SK-N-DZ (cell line): Measurements from ENCODE around the gene CCDC63.
"Not testable (repeated sequence)": the region's sequence is repeated elsewhere in the genome, so short reads cannot be mapped to it uniquely, and the experiment has no call there.

Experiments used
- DNase-seq: peaks from one replicate; pipeline ENCODE4 v3.0.0-alpha.2; 2015; ENCODE audit warnings: low spot score

Gene CCDC63

DNA sequence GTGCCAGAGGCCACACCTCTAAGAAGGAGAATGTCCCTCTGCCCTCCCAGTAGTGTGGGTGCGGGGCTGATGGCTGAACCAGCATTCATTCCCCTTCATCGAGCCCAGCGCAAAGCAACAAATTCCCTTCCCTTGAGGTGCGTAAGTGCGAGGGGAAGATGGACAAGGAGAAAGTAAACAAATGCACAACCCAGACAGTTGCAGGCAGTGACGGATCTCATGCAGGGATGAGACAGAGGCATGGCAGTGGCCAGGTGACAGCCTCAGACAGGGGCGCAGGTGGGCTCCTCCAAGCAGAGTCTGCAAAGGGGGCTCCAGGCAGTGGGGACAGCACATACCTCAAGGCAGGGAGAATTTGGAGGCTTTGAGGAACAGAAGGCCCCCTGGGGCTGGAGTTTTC, 75.9 kb downstream of the CCDC63 start:
- DNase-seq: no peak

DNA sequence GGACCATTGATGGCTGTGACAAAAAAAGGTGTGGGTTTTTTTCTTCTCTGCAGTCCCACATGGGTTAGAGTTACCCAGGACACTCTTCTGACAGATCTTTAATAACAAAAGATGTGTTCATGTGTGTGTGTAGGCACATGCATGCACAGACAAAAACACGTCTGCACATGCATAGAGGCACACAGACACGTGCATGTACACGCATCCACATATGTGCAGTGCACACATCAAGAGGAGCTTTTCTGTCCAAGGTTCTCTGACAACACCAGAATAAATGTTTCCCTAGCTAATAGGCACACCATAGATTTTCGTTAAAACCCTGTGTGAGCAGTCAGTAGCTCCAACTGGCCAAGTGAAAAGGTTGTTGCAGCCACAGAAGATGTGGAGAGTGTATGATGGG, 76.4 kb downstream of the CCDC63 start:
- no peak for DNase-seq

DNA sequence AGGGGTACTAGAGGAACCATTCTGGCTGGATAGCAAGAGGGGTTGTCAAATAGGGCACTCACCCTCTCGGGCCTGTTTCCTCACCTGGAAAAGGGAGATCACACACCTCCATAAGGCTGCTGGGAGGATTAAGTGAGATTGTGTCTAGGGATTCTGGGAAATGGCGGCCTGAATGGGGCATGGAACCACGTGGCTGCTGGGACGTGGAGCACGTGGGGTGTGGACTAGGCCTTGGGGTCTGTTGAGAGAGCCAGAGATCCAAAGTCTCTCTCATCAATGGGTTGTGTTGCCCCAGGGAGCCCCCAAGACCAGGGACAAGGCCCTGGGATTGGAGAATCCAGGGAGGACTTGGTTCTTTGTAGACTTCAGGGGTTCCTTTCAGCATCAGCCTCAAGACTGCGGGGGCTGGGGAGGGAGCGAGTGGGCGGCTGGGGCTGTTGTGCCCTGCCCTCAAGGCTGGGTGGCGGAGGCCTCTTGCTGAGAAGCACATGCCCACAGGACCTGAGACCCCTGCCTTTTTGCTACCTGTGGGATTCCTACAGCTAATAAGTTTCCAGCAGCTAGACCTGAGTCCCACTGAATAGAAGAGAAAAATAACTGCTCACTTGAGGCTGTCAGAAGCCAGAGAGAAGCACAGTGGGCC, 77.0 kb downstream of the CCDC63 start:
- no peak for DNase-seq

DNA sequence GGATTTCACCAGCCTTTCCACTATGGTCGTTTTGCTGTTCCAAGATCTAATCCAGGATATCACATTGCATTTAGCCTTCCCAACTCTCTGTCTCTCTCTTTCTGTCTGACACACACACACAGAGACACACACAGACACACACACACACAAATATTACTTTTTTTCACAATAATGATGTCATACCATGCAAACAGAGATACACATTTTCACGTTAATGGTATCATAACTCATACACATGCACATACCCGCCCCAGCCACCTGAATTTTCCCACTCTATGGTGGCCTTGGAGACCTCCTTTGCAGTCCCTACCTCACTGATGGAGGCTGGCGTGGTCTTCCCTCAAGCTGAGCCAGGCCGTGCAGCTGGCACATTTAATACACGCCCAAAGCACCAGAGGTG, 80.8 kb downstream of the CCDC63 start:
- DNase-seq: no peak

DNA sequence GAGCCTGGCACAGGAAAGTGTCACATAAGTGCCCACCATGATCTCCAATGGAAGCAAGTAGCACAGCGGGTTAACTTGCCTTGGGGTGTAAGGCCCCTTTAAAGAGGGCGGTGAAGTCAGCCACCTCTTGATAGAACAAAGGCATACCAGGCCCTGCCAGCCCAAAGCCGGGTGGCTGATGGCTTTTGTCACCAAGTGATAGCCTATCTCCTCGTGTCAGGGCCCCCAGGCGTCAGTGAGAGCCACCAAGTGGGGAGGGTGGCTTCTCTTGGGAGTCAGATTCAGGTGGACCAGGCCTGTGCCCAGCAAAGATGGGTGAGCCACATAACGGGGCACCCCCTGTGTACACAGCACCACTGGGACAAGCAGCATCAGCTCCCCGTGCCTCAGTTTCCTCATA, 81.9 kb downstream of the CCDC63 start:
- no peak for DNase-seq

DNA sequence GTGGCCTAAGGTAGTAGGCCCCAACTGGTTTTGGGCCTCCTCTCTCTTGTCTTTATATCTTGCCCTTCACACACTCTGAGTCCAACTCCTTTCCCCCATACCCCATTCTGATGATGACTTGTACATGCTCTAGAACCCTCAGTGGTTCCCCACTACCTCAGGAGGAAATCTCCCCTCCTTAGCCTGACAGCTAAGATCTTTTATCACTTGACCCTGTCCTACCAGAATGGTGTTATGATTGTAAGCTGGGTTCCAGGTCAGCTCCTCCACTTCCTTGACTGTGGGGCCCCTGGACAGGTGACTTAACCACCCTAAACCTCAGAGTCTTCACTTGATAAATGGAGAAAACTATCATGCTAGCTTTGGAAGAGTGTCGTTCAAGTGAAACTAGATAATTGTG, 83.0 kb downstream of the CCDC63 start:
- DNase-seq: no peak

DNA sequence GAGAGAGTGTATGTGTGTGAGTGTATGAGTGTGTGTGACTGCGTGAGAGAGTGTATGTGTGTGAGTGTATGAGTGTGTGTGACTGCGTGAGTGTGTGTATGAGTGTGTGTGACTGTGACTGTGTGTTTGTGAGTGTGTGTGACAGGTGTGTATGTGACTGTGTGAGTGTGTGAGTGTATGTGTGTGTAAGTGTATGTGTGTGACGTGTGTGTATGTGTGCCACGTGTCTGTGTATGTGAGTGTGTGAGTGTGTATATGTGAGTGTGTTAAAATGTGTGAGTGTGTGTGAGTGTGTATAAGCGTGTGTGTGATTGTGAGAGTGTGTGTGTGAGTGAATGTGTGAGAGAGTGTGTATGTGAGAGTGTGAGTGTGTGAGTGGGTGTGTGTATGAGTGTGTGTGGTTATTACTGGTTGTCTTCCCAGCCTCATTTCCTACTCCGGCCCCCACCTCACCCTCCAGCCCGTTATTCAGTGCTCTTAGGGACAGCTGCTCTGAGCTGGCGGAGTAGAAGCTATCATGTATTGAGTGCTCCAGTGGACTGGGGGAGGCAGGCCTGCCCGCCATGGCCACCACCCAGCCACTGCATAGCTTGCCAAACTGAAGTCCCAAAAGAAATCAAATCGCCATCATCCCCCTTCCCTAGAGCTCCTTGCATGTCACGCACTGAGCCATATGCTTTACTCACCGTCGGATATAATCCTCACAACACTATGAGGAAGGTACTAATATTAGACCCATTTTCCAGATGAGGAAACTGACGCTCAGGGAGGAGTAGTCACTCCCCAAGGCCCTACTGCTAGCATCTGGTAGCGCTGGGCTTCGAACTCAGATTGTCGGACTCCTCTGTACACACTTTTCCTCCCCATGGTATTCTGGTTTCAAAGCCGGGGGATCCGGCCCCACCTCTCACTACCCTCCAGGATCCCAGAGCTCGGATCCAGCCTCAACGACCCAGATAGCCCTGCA, 83.8 kb downstream of the CCDC63 start:
- DNase-seq: no peak

DNA sequence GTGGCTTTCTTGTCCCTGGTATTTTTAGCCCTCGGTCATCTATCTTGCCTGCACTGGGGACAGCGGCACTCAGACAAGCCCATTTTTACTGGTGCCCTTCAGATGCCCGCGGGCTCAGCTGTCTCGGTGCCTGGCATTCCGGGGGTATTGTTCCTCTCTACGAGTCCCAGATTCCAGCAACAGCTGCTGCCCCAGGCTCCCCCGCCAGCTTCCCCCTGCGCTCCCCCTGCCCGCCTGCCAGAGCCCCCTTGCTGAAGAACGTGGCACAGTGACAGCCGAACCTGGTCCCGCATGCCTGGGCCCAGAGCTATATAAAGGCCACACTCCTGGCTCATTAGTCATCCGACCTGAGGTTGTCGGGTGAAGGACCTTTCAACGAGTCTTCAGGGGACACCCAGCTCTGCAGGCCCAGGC, 84.5 kb downstream of the CCDC63 start:
- DNase-seq: no peak

DNA sequence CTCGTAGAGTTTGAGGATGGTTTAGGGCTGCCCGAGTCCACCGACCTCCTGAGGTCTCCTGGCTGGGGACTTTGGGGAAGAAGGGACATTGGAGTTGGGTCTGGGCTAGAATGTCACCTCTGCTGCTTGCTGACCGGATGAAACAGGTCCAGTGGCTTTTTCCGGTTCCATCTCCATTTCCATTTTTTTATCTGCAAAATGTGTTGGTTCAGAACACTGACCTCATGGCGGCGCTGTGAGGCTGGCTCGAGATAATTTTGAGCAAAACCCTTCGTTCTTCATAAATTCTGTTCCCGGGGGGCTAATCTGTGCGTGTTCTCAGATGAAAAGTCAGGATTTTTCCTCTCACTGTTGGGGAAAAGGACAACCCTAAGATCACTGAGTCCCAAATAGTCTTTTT, 85.3 kb downstream of the CCDC63 start:
- no peak for DNase-seq

DNA sequence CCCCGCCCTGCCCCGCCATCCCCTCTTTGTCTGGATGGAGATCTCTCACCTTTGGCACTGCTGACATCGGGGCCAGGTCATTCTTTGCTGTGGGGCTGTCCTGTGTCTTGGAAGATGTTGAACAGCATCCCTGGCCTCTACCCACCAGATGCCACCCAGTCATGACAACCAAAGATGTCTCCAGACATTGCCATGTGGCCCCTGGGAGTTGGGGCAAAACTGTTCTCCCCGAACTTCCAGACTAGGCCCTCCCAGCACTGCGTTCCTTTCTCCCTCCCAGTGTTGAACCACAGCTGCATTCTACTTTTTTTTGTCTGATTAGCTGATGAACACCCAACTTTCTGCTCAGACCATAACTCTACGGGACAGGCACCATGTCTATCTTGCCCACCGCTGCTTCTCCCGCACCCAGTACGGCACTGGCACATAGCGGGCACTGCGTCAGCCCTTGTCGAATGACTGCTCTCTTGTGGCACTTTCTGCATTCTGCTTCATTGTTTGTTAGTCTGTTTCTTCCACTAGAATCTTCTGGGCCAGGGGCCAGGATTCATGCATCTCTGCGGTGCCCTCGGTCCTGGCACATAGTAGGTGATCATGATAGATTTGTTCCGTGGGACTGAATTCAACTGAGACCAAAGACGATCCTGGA, 86.7 kb downstream of the CCDC63 start:
- no peak for DNase-seq

DNA sequence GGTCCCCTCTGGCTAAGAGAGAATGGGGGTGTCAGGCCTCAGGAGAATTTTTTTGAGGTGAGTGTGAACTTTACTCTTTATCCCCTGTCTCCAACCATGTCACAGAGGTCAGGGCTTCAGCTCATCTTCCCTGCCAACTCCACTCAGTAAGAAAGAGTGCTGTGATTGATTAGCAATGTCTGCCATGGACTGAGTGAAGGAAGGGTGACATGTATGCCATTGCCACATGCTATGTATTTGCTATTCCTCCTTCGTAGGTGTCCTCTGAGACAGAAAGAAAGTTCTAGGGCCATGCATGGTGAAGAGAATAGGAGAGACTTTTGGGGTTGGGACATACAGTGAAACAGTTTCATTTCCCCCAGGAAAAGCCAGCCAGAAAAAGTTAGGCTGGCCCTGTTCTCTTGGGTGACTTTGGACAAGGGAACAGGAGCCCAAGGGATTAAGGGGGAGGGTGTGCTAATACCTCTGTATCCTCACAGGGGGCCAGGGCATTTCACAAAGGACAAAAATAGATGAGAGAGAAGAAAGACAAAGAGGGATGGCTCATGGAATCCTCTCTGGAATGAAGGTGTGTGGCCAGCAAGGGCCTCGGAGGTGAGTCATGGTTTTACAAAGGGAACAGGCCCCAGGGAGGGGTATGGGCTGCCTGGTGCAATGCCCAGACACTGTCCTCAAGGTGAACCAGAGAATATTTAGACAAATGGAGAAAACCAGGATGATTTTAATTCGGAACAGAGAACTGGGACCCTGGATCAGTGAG, 87.5 kb downstream of the CCDC63 start:
- DNase-seq: no peak

DNA sequence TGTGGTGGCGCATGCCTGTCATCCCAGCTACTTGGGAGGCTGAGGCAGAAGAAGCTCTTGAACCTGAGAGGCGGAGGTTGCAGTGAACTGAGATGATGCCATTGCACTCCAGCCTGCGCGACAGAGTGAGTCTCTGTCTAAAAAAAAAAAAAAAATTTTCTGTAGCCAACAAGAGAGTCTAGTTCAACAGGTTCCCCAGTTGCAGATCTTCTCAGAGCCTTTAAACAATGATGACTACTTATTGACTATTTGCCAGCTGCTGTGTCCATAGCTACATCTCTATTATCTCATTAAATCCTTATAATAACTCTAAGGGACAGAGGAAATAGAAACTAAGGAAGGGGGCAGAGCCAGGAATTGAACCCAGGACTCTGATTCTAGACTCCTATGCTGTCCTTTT, 88.8 kb downstream of the CCDC63 start:
- no peak for DNase-seq

DNA sequence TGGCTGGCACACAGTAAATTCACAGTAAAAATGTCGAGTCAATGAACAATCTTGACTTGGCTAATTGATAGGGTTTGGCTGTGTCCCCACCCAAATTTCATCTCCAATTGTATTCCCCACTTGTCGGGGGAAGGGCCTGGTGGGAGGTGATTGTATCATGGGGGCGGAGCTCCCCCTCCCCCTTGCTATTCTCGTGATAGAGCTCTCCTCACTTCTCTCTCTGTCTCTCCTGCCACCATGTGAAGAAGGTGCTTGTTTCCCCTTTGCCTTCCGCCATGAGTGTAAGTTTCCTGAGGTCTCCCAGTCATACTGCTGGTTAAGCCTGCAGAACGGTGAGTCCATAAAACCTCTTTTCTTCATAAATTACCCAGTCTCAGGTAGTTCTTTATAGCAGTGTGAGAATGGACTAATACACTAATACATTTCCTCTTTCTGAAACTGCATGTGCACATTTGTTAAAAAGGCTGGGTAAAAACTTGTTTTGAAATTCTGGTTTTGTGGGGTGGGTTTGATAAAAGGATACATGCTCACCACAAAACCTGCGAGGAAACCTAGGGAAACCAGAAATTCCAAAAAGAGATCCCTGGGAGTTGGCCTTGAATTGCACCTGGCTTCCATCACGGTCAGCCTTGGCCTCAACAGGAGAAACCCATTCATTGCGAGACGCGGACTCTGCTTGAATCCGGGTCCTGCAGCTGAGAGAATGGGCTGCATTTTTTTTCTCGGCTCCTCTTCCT, 89.7 kb downstream of the CCDC63 start:
- DNase-seq: no peak

DNA sequence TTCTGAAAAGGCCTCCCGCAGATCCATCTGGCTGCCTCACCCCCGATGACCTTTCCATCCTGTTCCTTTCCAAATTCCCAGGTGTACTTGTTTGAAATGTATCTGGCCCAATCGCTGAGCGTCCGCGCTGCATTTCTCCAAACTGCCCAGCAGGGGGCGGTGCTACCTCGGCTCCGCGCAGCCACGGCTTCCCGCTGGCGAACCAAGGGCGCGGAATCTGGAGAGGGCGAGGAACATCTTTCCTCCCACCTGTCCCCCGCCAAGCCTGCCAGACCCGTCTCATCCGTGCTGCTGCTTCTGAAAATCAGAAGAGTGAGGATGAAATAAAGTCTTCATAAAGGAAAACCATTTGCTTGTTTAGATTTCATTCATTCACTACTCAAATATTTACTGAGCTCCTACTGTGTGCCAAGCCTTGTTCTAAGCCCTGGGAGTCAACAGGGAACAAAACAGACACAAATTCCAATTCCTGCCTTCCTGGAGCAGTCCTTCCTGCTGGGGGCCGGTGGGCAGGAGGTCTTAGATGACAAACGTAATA, 90.4 kb downstream of the CCDC63 start:
- peak; percentile 60 for DNase-seq

DNA sequence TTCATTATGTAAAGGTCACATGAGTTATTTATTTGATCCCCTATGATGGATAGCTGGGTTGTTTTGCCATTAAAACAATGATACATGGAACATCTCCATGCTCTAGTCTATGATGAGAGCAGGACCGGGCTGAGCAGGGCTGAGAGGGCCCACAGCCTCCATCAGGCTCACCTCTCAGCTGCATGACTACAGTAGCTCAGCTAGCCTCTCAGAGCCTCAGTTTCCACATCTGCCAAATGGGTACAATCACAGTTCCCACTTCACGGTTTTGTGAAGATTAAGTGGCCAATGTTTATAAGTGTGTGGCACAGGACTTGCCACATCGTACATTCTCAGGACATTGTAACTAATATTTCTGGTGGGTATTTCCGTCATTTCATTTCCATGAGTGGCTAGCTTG, 93.5 kb downstream of the CCDC63 start:
- no peak for DNase-seq

DNA sequence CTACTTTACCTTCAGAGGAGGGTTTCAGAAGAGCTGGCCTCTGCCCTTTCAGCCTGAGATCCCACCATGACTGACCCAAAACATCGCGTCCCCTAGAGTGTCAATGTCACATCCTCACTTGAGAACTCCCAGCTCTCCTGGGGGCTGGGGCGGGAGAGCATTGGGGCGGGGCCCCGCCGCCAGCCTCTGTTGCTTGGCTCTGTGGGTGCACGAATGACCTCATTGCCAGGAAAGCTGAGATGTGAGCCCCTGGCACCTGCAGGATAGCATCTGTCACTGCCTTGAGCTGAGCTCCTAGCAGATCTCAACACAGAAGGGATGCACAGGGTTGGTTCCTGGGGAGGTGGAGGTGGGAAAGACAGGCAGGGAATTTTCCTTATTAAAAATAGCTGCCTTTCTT, 94.1 kb downstream of the CCDC63 start:
- no peak for DNase-seq

DNA sequence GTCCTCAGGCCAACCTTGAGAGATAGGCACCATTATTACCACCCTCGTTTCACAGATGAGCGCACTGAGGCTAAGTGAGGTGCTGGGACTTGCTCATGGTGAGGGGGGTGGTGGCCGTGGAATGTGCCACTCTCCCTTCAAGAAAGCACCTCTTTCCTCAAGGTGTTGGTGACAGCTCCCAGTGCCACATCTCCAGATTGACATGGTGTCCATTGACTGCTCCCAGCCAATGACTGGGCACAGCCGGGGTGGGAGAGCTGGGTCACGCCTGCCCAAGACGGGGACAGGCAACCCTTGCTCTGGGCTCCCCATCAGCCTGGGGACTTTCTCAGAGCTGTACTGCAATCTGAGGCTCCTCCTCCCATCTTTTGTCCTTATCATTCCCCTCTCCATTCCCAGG, 94.6 kb downstream of the CCDC63 start:
- DNase-seq: no peak

DNA sequence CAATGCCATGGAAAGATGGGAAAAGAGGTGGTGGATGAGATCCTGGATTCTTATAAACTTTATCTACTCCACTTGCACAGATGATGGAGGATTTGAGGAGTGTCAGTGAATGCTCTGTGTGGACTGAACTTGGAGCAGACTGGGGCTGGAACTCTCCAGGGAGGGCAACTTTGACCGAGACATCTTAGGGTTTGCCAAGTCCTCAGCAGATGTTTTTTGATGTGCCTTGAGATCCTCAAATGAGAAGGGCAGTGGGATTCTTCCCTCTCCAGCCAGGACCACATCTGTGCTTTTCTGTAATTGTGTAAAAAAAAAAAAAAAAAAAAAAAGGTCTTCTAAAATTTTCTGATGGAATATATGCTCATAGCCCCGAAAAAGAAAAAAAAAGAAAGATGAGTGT, 96.6 kb downstream of the CCDC63 start:
- DNase-seq: no peak

DNA sequence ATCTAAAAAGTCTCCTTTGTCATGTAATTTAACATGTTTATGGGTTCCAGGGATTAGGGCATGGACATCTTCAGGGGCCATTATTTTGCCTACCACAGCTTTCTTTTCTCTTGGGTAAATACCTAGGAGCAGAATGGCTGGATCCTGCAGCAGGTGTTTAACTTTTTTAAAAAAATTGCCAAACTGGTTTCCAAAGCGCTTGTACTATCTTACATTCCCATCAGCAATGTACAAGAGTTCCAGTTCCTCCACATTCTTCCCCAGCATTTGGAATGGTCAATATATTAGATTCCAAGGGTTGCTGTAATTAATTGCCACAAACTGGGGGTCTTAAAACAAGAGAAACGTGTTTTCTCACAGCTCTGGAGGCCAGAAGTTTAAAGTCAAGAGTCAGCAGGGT, 101.3 kb downstream of the CCDC63 start:
- no peak for DNase-seq

DNA sequence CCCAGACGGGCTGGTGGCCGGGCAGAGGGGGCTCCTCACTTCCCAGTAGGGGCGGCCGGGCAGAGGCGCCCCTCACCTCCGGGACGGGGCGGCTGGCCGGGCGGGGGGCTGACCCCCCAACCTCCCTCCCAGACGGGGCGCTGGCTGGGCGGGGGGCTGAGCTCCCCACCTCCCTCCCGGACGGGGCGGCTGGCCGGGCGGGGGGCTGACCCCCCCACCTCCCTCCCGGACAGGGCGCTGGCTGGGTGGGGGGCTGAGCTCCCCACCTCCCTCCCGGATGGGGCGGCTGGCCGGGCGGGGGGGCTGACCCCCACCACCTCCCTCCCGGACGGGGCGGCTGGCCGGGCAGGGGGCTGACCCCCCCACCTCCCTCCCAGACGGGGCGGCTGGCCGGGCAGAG, 103.7 kb downstream of the CCDC63 start:
- DNase-seq: not testable (repeated sequence)

DNA sequence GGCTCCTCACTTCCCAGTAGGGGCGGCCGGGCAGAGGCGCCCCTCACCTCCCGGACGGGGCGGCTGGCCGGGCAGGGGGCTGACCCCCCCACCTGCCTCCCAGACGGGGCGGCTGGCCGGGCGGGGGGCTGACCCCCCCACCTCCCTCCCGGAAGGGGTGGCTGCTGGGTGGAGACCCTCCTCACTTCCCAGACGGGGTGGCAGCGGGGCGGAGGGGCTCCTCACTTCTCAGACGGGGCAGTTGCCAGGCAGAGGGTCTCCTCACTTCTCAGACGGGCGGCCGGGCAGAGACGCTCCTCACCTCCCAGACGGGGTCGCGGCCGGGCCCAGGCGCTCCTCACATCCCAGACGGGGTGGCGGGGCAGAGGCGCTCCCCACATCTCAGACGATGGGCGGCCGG, 104.1 kb downstream of the CCDC63 start:
- not testable (repeated sequence) for DNase-seq
